Mesenchymal stem cell (in vitro differentiated cells and primary cell): Measurements from ENCODE around the gene SRRM2.

ENCODE experiments used
- DNase-seq: peaks from one replicate; pipeline ENCODE4 v3.0.0-alpha.2; 2013
- H2AFZ ChIP-seq: one replicate; pipeline ENCODE4 v1.6.1; 2013; ENCODE audit warnings: low read depth, mild to moderate bottlenecking, control low read depth, inconsistent platforms, low read length, moderate library complexity
- H2AK5ac ChIP-seq: 2 replicates; pipeline ENCODE4 v1.6.1; 2013; ENCODE audit warnings: low read length, moderate library complexity, mild to moderate bottlenecking, inconsistent platforms; ENCODE audit not compliant: severe bottlenecking
- H2BK120ac ChIP-seq: one replicate; pipeline ENCODE4 v1.6.1; 2013; ENCODE audit warnings: low read depth, mild to moderate bottlenecking, inconsistent platforms, low read length, moderate library complexity
- H2BK12ac ChIP-seq, 2 experiments: one replicate each; pipeline ENCODE4 v1.6.1; 2013; ENCODE audit warnings: inconsistent platforms in 2 of 2, low read length in 2 of 2, mild to moderate bottlenecking in 2 of 2, moderate library complexity in 2 of 2, control low read depth in 1 of 2
- H2BK15ac ChIP-seq: one replicate; pipeline ENCODE4 v1.6.1; 2013; ENCODE audit warnings: mild to moderate bottlenecking, low read depth, inconsistent platforms; ENCODE audit not compliant: poor library complexity, severe bottlenecking
- H2BK5ac ChIP-seq: 2 replicates; pipeline ENCODE4 v1.6.1; 2013; ENCODE audit warnings: low read depth, mild to moderate bottlenecking, low read length, control low read depth, inconsistent platforms; ENCODE audit not compliant: poor library complexity, severe bottlenecking
- H3K14ac ChIP-seq, 2 experiments: one replicate each; pipeline ENCODE4 v1.6.1; 2013; ENCODE audit warnings: inconsistent platforms in 2 of 2, low read length in 2 of 2, control low read depth in 1 of 2, mild to moderate bottlenecking in 1 of 2, moderate library complexity in 1 of 2
- H3K18ac ChIP-seq, 2 experiments: one replicate each; pipeline ENCODE4 v1.6.1; 2013; ENCODE audit warnings: inconsistent platforms in 2 of 2, low read length in 2 of 2, control low read depth in 1 of 2, low read depth in 1 of 2, mild to moderate bottlenecking in 1 of 2
- H3K23ac ChIP-seq, 2 experiments: one replicate each; pipeline ENCODE4 v1.6.1; 2013; ENCODE audit warnings: inconsistent platforms in 2 of 2, low read length in 2 of 2, mild to moderate bottlenecking in 2 of 2, moderate library complexity in 2 of 2, control low read depth in 1 of 2
- H3K27ac ChIP-seq: 2 replicates; pipeline ENCODE4 v1.5.1; 2013; ENCODE audit warnings: mild to moderate bottlenecking, moderate library complexity, low read length, control low read depth, inconsistent platforms; ENCODE audit not compliant: poor library complexity, severe bottlenecking
- H3K27me3 ChIP-seq, 2 experiments: 2 replicates each; pipeline versions ENCODE4 v1.6.1 to v1.7.0; 2013; ENCODE audit warnings: low read length in 2 of 2, mild to moderate bottlenecking in 2 of 2, moderate library complexity in 2 of 2, control low read depth in 1 of 2, inconsistent platforms in 1 of 2; ENCODE audit not compliant: control insufficient read depth in 1 of 2, insufficient read depth in 1 of 2
- H3K36me3 ChIP-seq, 2 experiments: 2 replicates each; pipeline versions ENCODE4 v1.6.1 to v1.7.0; 2013; ENCODE audit warnings: low read length in 2 of 2, control low read depth in 1 of 2, inconsistent platforms in 1 of 2, low read depth in 1 of 2, mild to moderate bottlenecking in 1 of 2; ENCODE audit not compliant: insufficient read depth in 2 of 2, control insufficient read depth in 1 of 2
- H3K4ac ChIP-seq, 2 experiments: one replicate each; pipeline ENCODE4 v1.6.1; 2013; ENCODE audit warnings: inconsistent platforms in 2 of 2, low read length in 2 of 2, mild to moderate bottlenecking in 2 of 2, moderate library complexity in 2 of 2, control low read depth in 1 of 2, low read depth in 1 of 2
- H3K4me1 ChIP-seq: 2 replicates; pipeline ENCODE4 v1.6.1; 2013; ENCODE audit warnings: low read depth, low read length, control low read depth; ENCODE audit not compliant: control insufficient read depth, insufficient read depth
- H3K4me2 ChIP-seq: 2 replicates; pipeline ENCODE4 v1.6.1; 2013; ENCODE audit warnings: low read length, mild to moderate bottlenecking, inconsistent platforms; ENCODE audit not compliant: poor library complexity, severe bottlenecking
- H3K4me3 ChIP-seq, 2 experiments: 2 replicates each; pipeline versions ENCODE4 v1.5.1 to v1.7.0; 2013; ENCODE audit warnings: low read length in 2 of 2, mild to moderate bottlenecking in 2 of 2, control low read depth in 1 of 2, low read depth in 1 of 2; ENCODE audit not compliant: insufficient read depth in 1 of 2
- H3K79me1 ChIP-seq: replicated peaks from 2 replicates; pipeline ENCODE4 v1.6.1; 2013; ENCODE audit warnings: mild to moderate bottlenecking, control low read depth, low read length, inconsistent platforms; ENCODE audit not compliant: poor library complexity, severe bottlenecking
- H3K9ac ChIP-seq: 2 replicates; pipeline ENCODE4 v1.7.0; 2013; ENCODE audit warnings: mild to moderate bottlenecking, low read length, moderate library complexity
- H3K9me3 ChIP-seq: 2 replicates; pipeline ENCODE4 v1.7.0; 2013; ENCODE audit warnings: mild to moderate bottlenecking, low read length; ENCODE audit not compliant: control insufficient read depth
- H4K8ac ChIP-seq: one replicate; pipeline ENCODE4 v1.6.1; 2013; ENCODE audit warnings: inconsistent platforms, mild to moderate bottlenecking, low read length, moderate library complexity
- H4K91ac ChIP-seq: one replicate; pipeline ENCODE4 v1.6.1; 2013; ENCODE audit warnings: mild to moderate bottlenecking, low read length, inconsistent platforms
- WGBS: methylation state at CpG from one replicate; pipeline ENCODE4 v1.1.7; 2013; ENCODE audit warnings: mixed read lengths; 5-methylcytosine and 5-hydroxymethylcytosine counted together

The SRRM2 gene

DNA sequence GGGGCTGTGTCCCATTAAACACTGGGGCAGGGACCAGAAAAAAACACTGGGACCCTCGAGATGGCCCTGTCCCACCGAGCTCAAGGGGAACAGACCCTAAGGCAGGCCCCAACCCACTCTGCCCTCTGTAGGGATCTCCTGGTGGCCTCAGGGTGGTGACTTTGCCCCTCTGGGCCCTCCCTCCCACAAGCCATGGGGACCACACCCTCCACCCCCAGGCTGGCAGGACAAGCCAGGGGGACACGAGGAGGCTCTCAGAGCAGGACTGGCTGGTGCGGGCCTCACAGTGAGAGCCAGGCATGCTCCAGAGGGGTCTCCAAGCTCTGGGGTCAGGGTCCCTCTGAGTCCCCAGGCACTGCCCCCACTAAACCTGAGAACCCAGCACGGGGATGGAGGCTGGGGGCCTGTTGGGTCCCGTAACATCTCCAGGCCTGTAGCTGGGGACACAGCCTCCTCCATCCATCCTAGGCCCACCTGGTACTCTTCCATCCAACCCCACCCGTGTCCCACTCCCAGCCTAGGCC, 14.5 kb upstream of the SRRM2 start:
- WGBS, result 72% methylated on average over 7 of the region's 7 CpGs
- Histone ChIP-seq H2BK15ac (no peak overlapping the region), H3K23ac (no peak overlapping the region), H3K9ac (no peak overlapping the region), H2AFZ (no peak overlapping the region), H2AK5ac (no peak overlapping the region), H3K4me1 (peaks cover 6% of the 10 kb centered on the region), H3K9me3 (no peaks in the 10 kb centered on the region), H3K79me1 (no peaks in the 10 kb centered on the region), H3K18ac (no peak overlapping the region), H3K4ac (no peak overlapping the region), H4K8ac (no peak overlapping the region), H2BK12ac (no peak overlapping the region), H2BK120ac (no peak overlapping the region), H3K4me3 (no peak overlapping the region), H3K27ac (no peak overlapping the region), H3K27me3 (peaks cover 4 to 12% of the 10 kb centered on the region in 2 experiments), H3K36me3 (no peaks in the 10 kb centered on the region), H3K4me2 (no peak overlapping the region), H3K14ac (no peak overlapping the region), H2BK5ac (no peak overlapping the region), H4K91ac (no peak overlapping the region)
- no peak for DNase-seq

GRCh38 chr16:2738615-2739014, 13.8 kb upstream of the SRRM2 start:
- no peak overlapping the region for H2AK5ac ChIP-seq
- no peak for DNase-seq
- H2BK5ac ChIP-seq, result no peak overlapping the region
- no peak overlapping the region for H2BK120ac ChIP-seq
- H3K14ac ChIP-seq, result no peak overlapping the region
- H3K9me3 ChIP-seq, result no peaks in the 10 kb centered on the region
- H3K4me2 ChIP-seq, result no peak overlapping the region
- no peak overlapping the region for H3K4me3 ChIP-seq
- peaks cover 4 to 12% of the 10 kb centered on the region in 2 experiments for H3K27me3 ChIP-seq
- no peaks in the 10 kb centered on the region for H3K79me1 ChIP-seq
- H3K27ac ChIP-seq, result no peak overlapping the region
- H3K18ac ChIP-seq, result no peak overlapping the region
- H4K8ac ChIP-seq, result no peak overlapping the region
- H3K4ac ChIP-seq, result no peak overlapping the region
- H2BK12ac ChIP-seq, result no peak overlapping the region
- WGBS, result 78% methylated on average over 5 of the region's 5 CpGs
- H3K4me1 ChIP-seq, result peaks cover 6% of the 10 kb centered on the region
- no peak overlapping the region for H3K23ac ChIP-seq
- no peak overlapping the region for H2BK15ac ChIP-seq
- H4K91ac ChIP-seq, result no peak overlapping the region
- no peaks in the 10 kb centered on the region for H3K36me3 ChIP-seq
- H2AFZ ChIP-seq, result no peak overlapping the region
- no peak overlapping the region for H3K9ac ChIP-seq

GRCh38 chr16:2739625-2740430, 12.6 kb upstream of the SRRM2 start:
- H3K4me2 ChIP-seq, result no peak overlapping the region
- peak overlapping the region; percentile 10 for H4K8ac ChIP-seq
- no peak overlapping the region for H3K27ac ChIP-seq
- no peaks in the 10 kb centered on the region for H3K36me3 ChIP-seq
- no peak overlapping the region for H2AK5ac ChIP-seq
- H3K4me3 ChIP-seq, result peak overlapping the region in 1 of 2 experiments; percentile 22
- H3K79me1 ChIP-seq, result no peaks in the 10 kb centered on the region
- H4K91ac ChIP-seq, result no peak overlapping the region
- H2BK5ac ChIP-seq, result no peak overlapping the region
- WGBS, result 76% methylated on average over 8 of the region's 8 CpGs
- no peak overlapping the region for H2BK12ac ChIP-seq
- no peak overlapping the region for H3K18ac ChIP-seq
- no peak overlapping the region for H2BK15ac ChIP-seq
- H3K27me3 ChIP-seq, result peaks cover 4 to 12% of the 10 kb centered on the region in 2 experiments
- H3K14ac ChIP-seq, result no peak overlapping the region
- no peak overlapping the region for H3K4ac ChIP-seq
- no peak overlapping the region for H3K9ac ChIP-seq
- peak overlapping the region in 1 of 2 experiments; percentile 3 for H3K23ac ChIP-seq
- no peak for DNase-seq
- no peak overlapping the region for H2BK120ac ChIP-seq
- H2AFZ ChIP-seq, result no peak overlapping the region
- no peaks in the 10 kb centered on the region for H3K9me3 ChIP-seq
- H3K4me1 ChIP-seq, result peaks cover 6% of the 10 kb centered on the region

- no peak overlapping the region for H2BK120ac ChIP-seq
- no peaks in the 10 kb centered on the region for H3K79me1 ChIP-seq
- no peak overlapping the region for H3K9ac ChIP-seq
- H2AFZ ChIP-seq, result no peak overlapping the region
- no peak overlapping the region for H4K91ac ChIP-seq
- H3K4me1 ChIP-seq, result peaks cover 7% of the 10 kb centered on the region
- no peak overlapping the region for H3K4ac ChIP-seq
- H2BK15ac ChIP-seq, result no peak overlapping the region
- no peak overlapping the region for H2BK5ac ChIP-seq
- no peak overlapping the region for H2BK12ac ChIP-seq
- no peaks in the 10 kb centered on the region for H3K9me3 ChIP-seq
- 81% methylated on average over 6 of the region's 6 CpGs for WGBS
- peak overlapping the region in 1 of 2 experiments; percentile 3 for H3K23ac ChIP-seq
- H3K18ac ChIP-seq, result no peak overlapping the region
- no peaks in the 10 kb centered on the region for H3K36me3 ChIP-seq
- no peak overlapping the region for H2AK5ac ChIP-seq
- H3K27me3 ChIP-seq, result peaks cover 4 to 16% of the 10 kb centered on the region in 2 experiments
- no peak overlapping the region for H4K8ac ChIP-seq
- no peak overlapping the region for H3K4me2 ChIP-seq
- no peak overlapping the region for H3K14ac ChIP-seq
- DNase-seq, result no peak
- H3K27ac ChIP-seq, result no peak overlapping the region
- H3K4me3 ChIP-seq, result peak overlapping the region in 1 of 2 experiments; percentile 22
Observed at GRCh38 chr16:2740476-2740875, 12.0 kb upstream of the SRRM2 start.
